Measurements from ENCODE around the gene HACD1. TPM values are rescaled to one million over a fixed set of nuclear protein-coding genes. Genes with fewer than 3 reads are reported as not detected.

Gene HACD1
- total and polyA plus RNA-seq, 2 donors (not counting 3 experiments of a cell fraction or from before 2014, with no cell fraction given): 17.4 to 25.2 TPM

DNA sequence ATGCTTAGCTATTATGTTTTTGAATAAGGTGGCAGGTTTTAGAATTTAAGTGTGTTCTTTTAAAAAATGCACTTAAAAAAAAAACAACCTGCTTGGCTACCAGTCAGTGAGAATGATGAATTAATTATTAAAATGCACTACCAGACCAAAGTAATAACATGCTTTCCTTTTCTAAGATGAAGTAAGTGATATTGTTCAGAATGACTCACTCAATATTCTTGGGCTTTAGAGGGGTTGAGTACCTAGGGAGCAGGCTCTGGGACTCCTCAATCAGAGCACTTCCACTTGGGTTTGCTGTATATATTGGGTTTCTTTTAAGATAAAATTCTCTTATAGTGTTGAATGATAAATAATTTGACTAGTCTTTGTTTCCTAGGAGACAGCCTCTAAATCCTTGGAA is 35.4 kb upstream of the HACD1 start:
- ChIA-PET POLR2A (no interaction called here), CTCF (interaction anchor here (0.8 kb wide), 1 partner anchor 9 kb away, joined by 3 read pairs; no protein-coding TSS in a partner anchor)
- no peak overlapping the region for H3K4me2 ChIP-seq (ENCODE audit: insufficient read depth, low read length)
- intact Hi-C loops (cut with micrococcal nuclease) (no loop called here), dilution Hi-C loops (cut with MboI; ENCODE audit: extremely low pct_ligation_motif_present, low sequenced_read_pairs) (no loop called here)
- peaks cover 2% of the 10 kb centered on the region for H4K20me1 ChIP-seq (replicated peaks; ENCODE audit: control insufficient read depth, extremely low read depth, insufficient read depth, low read length)
- no peaks in the 10 kb centered on the region for H3K27me3 ChIP-seq (ENCODE audit: control insufficient read depth in 2 of 2, insufficient read depth in 2 of 2, low read length in 2 of 2)
- no peaks in the 10 kb centered on the region for H3K9me3 ChIP-seq (replicated peaks; ENCODE audit: control insufficient read depth, insufficient read depth, low read length)
- no TSS peak for BruUV-seq (replicated peaks)
- TF ChIP-seq GATA2 (IDR thresholded peaks at IDR 0.05; ENCODE audit: insufficient read depth, insufficient read length, low read depth, low read length) (no peak), FOS (IDR thresholded peaks at IDR 0.05; ENCODE audit: borderline replicate concordance, insufficient read depth, low read length) (no peak), EZH2 (IDR thresholded peaks at IDR 0.05; ENCODE audit: borderline replicate concordance, low read depth, low read length, severe bottlenecking) (no peak), JUN (IDR thresholded peaks at IDR 0.05; ENCODE audit: borderline replicate concordance, insufficient read depth, insufficient read length, low read depth) (no peak), POLR2A (IDR thresholded peaks at IDR 0.05; ENCODE audit: low read depth, low read length) (no peak)
- TF ChIP-seq, protein P1, sequence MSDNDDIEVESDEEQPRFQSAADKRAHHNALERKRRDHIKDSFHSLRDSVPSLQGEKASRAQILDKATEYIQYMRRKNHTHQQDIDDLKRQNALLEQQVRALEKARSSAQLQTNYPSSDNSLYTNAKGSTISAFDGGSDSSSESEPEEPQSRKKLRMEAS (IDR thresholded peaks at IDR 0.05; ENCODE audit: insufficient read depth, insufficient read length): no peak
- TF ChIP-seq, protein P2, sequence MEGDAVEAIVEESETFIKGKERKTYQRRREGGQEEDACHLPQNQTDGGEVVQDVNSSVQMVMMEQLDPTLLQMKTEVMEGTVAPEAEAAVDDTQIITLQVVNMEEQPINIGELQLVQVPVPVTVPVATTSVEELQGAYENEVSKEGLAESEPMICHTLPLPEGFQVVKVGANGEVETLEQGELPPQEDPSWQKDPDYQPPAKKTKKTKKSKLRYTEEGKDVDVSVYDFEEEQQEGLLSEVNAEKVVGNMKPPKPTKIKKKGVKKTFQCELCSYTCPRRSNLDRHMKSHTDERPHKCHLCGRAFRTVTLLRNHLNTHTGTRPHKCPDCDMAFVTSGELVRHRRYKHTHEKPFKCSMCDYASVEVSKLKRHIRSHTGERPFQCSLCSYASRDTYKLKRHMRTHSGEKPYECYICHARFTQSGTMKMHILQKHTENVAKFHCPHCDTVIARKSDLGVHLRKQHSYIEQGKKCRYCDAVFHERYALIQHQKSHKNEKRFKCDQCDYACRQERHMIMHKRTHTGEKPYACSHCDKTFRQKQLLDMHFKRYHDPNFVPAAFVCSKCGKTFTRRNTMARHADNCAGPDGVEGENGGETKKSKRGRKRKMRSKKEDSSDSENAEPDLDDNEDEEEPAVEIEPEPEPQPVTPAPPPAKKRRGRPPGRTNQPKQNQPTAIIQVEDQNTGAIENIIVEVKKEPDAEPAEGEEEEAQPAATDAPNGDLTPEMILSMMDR (IDR thresholded peaks at IDR 0.05; ENCODE audit: extremely low read depth in 1 of 2, insufficient read depth in 1 of 2, low read depth in 1 of 2, low read length in 2 of 2): no peak
- no peak overlapping the region for H3K27ac ChIP-seq (ENCODE audit: insufficient read depth, low read depth, low read length)
- no peak overlapping the region for H3K9ac ChIP-seq (replicated peaks; ENCODE audit: extremely low read depth, insufficient read depth, low read length)
- peaks cover 0 to 2% of the 10 kb centered on the region in 2 experiments for H3K36me3 ChIP-seq (ENCODE audit: control insufficient read depth in 2 of 2, extremely low read depth in 1 of 2, insufficient read depth in 2 of 2, low read length in 2 of 2)
- DNase-seq (ENCODE audit: low read depth, low spot score): no peak
- H3K4me1 ChIP-seq (ENCODE audit: control insufficient read depth, extremely low read depth, insufficient read depth, low read length): peaks cover 14% of the 10 kb centered on the region
- FAIRE-seq: no peak
- no peak overlapping the region for H3K4me3 ChIP-seq (replicated peaks in 1 of 3; ENCODE audit: insufficient read depth in 1 of 3, low read depth in 1 of 3, low read length in 3 of 3)
- H3K9me1 ChIP-seq (replicated peaks; ENCODE audit: control insufficient read depth, extremely low read depth, insufficient read depth, low read length): no peaks in the 10 kb centered on the region
- H3K79me2 ChIP-seq (ENCODE audit: control insufficient read depth, insufficient read depth, low read length): peaks cover 91% of the 10 kb centered on the region
- H2AFZ ChIP-seq (ENCODE audit: low read depth, low read length): no peak overlapping the region

Measured in endothelial cell of umbilical vein (primary cell).